Tibial nerve (tissue), 4 donors: ENCODE measurements around the gene VPS26A.

Experiments
- EP300 ChIP-seq, 2 donors: sonication (generic); formaldehyde crosslinking; IDR thresholded peaks; one replicate each; pipeline ENCODE4 v1.6.1; 2017; ENCODE audit warnings: antibody characterized with exemption in 2 of 2, mild to moderate bottlenecking in 1 of 2
- POLR2A ChIP-seq, 2 donors: fragments of 450-650 bp; IDR thresholded peaks; one replicate each; pipeline ENCODE4 v1.6.1; 2017; ENCODE audit warnings: antibody characterized with exemption in 2 of 2, mild to moderate bottlenecking in 2 of 2, moderate library complexity in 2 of 2
- TF ChIP-seq, protein P1 (sequence below), 5 experiments: fragments of 200-600 bp in 3 of 5; fragments of 450-650 bp in 2 of 5; sonication (generic) in 3 of 5; IDR thresholded peaks; one replicate each; pipeline ENCODE4 v1.5.1; 2016 to 2019; ENCODE audit warnings: antibody characterized with exemption in 5 of 5, mild to moderate bottlenecking in 3 of 5, moderate library complexity in 2 of 5

DNA sequence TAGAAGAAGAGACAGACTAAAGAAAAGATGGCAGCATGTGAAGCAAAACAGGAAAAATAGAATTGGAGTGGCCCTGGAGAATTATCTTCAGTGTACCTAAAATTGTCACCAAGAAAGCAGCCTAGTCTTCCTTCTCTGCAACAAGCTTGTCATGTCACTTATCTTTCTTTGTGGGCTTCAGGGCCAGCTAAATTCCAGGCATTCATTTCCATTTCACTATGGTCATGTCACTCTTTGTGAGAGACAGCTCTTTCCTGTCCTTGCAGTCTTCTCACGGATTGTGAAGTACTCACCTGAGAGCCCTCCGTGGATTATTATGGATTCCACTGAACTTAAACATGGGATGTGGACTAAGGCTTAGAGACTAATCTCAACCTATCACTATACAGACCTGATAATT lies 87.1 kb downstream of the VPS26A start:
- TF ChIP-seq POLR2A (IDR thresholded peaks at IDR 0.05) (no peak), EP300 (IDR thresholded peaks at IDR 0.05) (no peak)
- TF ChIP-seq, protein P1, sequence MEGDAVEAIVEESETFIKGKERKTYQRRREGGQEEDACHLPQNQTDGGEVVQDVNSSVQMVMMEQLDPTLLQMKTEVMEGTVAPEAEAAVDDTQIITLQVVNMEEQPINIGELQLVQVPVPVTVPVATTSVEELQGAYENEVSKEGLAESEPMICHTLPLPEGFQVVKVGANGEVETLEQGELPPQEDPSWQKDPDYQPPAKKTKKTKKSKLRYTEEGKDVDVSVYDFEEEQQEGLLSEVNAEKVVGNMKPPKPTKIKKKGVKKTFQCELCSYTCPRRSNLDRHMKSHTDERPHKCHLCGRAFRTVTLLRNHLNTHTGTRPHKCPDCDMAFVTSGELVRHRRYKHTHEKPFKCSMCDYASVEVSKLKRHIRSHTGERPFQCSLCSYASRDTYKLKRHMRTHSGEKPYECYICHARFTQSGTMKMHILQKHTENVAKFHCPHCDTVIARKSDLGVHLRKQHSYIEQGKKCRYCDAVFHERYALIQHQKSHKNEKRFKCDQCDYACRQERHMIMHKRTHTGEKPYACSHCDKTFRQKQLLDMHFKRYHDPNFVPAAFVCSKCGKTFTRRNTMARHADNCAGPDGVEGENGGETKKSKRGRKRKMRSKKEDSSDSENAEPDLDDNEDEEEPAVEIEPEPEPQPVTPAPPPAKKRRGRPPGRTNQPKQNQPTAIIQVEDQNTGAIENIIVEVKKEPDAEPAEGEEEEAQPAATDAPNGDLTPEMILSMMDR (IDR thresholded peaks at IDR 0.05): no peak
